Natural killer cell (primary cell): Measurements from ENCODE around the gene KMO. TPM values are rescaled to one million over a fixed set of nuclear protein-coding genes. Genes with fewer than 3 reads are reported as not detected.

Experiments used
- ATAC-seq, 3 donors: fragments of 150-1000 bp in 2 of 3; fragments of 200-7000 bp in 1 of 3; cut with Tn5 transposase; 1 replicate in 1 of 3; 2 replicates in 2 of 3; pipeline ENCODE4 v1.10.0; 2021; ENCODE audit warnings: mild to moderate bottlenecking in 2 of 3, moderate library complexity in 2 of 3
- DNase-seq, 2 donors: peaks; one replicate each; pipeline versions ENCODE4 v3.0.0 to v3.0.0-alpha.2; 2013 to 2021; ENCODE audit warnings: mixed read lengths in 1 of 2
- H3K27ac ChIP-seq: one replicate; pipeline ENCODE4 v1.5.1; 2013; ENCODE audit warnings: mild to moderate bottlenecking, low read length
- H3K27me3 ChIP-seq: one replicate; pipeline ENCODE4 v1.6.1; 2013; ENCODE audit warnings: low read length; ENCODE audit not compliant: control insufficient read depth, insufficient read depth
- H3K36me3 ChIP-seq: one replicate; pipeline ENCODE4 v1.6.1; 2013; ENCODE audit warnings: low read length; ENCODE audit not compliant: control insufficient read depth, insufficient read depth
- H3K4me1 ChIP-seq: one replicate; pipeline ENCODE4 v1.6.1; 2013; ENCODE audit warnings: low read length; ENCODE audit not compliant: control insufficient read depth, insufficient read depth
- H3K4me3 ChIP-seq: one replicate; pipeline ENCODE4 v1.5.1; 2013; ENCODE audit warnings: low read length
- H3K9me3 ChIP-seq: one replicate; pipeline ENCODE4 v1.6.1; 2013; ENCODE audit warnings: low read length; ENCODE audit not compliant: control insufficient read depth, insufficient read depth
- H3K27ac Mint-ChIP-seq, 2 donors: one replicate each; pipeline ENCODE4 v1.8.0; 2022; ENCODE audit warnings: mild to moderate bottlenecking in 2 of 2, mixed read lengths in 2 of 2, moderate library complexity in 1 of 2
- H3K27me3 Mint-ChIP-seq, 2 donors: one replicate each; pipeline ENCODE4 v1.8.0; 2022; ENCODE audit warnings: low read depth in 2 of 2, mixed read lengths in 2 of 2
- H3K36me3 Mint-ChIP-seq: one replicate; pipeline ENCODE4 v1.8.0; 2022; ENCODE audit warnings: mixed read lengths
- H3K4me1 Mint-ChIP-seq, 2 donors: one replicate each; pipeline ENCODE4 v1.8.0; 2022; ENCODE audit warnings: mixed read lengths in 2 of 2
- H3K4me3 Mint-ChIP-seq: one replicate; pipeline ENCODE4 v1.8.0; 2022; ENCODE audit warnings: mild to moderate bottlenecking, moderate library complexity, mixed read lengths
- H3K9me3 Mint-ChIP-seq, 2 donors: one replicate each; pipeline ENCODE4 v1.8.0; 2022; ENCODE audit warnings: mixed read lengths in 2 of 2
- WGBS: methylation state at CpG from one replicate; pipeline ENCODE4 v1.1.7; 2013; ENCODE audit warnings: missing lambda C conversion rate; ENCODE audit not compliant: insufficient coverage; 5-methylcytosine and 5-hydroxymethylcytosine counted together
- intact Hi-C: fragments of 100-400 bp; cut with micrococcal nuclease; formaldehyde crosslinking; loops from one replicate; pipeline ENCODE4 v1.14.2; 2022
- total RNA-seq, 4 donors: library from RNA; stranded (reverse); fragments of 120-200 nt in 1 of 4; gene quantifications; one replicate each; pipeline versions ENCODE4 v1.2.3 to v1.2.4, GENCODE V29; 2013 to 2022
- TF ChIP-seq, protein P1 (sequence below): fragments of 200-600 bp; IDR thresholded peaks from one replicate; pipeline ENCODE4 v1.8.0; 2022; ENCODE audit warnings: antibody characterized with exemption

The KMO gene
- total RNA-seq, 3 donors from 2014 or later (not counting 1 experiment from before 2014, with no cell fraction given), result 0.97 to 1.1 TPM; not detected in 1

DNA sequence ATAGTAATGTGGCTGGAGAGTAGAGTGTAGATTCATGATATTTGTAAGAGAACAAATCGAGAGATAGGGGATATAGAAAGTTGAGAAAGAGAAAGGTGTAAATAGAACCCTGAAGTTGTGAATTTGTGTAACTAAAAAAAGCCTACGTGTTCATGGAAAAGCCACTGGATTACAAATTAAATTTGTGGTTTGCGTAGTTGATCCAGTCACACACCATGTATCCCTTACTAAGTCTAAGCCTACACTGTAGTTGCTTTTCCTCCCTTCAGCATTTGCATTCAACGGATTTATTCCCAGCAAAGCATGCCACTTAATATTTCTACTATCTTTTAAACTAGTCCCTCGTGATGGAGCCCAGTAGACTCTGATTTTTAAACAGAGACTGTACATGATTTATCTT is 24.9 kb downstream of the KMO start:
- no peaks in the 10 kb centered on the region for H3K36me3 ChIP-seq
- no peak for ATAC-seq
- Mint-ChIP-seq H3K4me1 (peaks cover 9 to 10% of the 10 kb centered on the region in 2 donors), H3K27ac (no peak overlapping the region), H3K27me3 (no peaks in the 10 kb centered on the region), H3K9me3 (no peaks in the 10 kb centered on the region), H3K4me3 (no peak overlapping the region), H3K36me3 (no peaks in the 10 kb centered on the region)
- no peak for DNase-seq
- TF ChIP-seq, protein P1, sequence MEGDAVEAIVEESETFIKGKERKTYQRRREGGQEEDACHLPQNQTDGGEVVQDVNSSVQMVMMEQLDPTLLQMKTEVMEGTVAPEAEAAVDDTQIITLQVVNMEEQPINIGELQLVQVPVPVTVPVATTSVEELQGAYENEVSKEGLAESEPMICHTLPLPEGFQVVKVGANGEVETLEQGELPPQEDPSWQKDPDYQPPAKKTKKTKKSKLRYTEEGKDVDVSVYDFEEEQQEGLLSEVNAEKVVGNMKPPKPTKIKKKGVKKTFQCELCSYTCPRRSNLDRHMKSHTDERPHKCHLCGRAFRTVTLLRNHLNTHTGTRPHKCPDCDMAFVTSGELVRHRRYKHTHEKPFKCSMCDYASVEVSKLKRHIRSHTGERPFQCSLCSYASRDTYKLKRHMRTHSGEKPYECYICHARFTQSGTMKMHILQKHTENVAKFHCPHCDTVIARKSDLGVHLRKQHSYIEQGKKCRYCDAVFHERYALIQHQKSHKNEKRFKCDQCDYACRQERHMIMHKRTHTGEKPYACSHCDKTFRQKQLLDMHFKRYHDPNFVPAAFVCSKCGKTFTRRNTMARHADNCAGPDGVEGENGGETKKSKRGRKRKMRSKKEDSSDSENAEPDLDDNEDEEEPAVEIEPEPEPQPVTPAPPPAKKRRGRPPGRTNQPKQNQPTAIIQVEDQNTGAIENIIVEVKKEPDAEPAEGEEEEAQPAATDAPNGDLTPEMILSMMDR, result no peak
- peaks cover 6% of the 10 kb centered on the region for H3K4me1 ChIP-seq
- no peak overlapping the region for H3K27ac ChIP-seq
- no peak overlapping the region for H3K4me3 ChIP-seq
- H3K27me3 ChIP-seq, result no peaks in the 10 kb centered on the region
- no peaks in the 10 kb centered on the region for H3K9me3 ChIP-seq
- 94% methylated on average over 5 of the region's 5 CpGs for WGBS
- intact Hi-C loops, result no loop called here

DNA sequence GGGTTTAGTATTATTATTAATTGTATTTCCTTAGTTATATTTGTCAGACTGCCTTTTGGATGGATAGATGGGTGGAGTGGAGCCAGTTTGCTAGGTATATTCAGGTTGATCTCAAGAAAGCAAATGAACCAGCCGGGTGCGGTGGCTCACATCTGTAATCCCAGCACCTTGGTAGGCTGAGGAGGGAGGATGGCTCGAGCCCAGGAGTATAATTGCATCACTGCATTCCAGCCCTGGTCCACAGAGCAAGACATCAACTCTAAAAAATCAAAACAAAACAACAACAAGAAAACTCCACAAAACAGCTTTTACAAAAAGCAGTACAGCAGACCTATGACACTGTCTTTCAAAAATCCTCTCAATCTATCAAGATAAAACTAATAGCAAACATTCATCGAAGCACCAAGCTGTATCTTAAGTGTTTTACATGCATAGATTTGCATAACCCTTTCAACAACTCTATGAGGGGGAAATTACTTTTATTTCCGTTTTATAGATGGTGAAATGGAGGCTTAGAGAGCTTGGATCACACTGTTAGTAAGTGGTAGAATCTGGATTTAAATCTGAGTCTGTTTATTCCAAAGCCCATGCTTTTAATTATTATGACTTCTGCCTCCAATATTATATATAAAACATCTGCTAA is 25.5 kb downstream of the KMO start:
- no peak overlapping the region for H3K4me3 ChIP-seq
- Mint-ChIP-seq H3K27me3 (peaks cover 0 to 4% of the 10 kb centered on the region in 2 donors), H3K9me3 (no peaks in the 10 kb centered on the region), H3K4me3 (no peak overlapping the region), H3K4me1 (peaks cover 3% of the 10 kb centered on the region in 2 donors), H3K36me3 (no peaks in the 10 kb centered on the region), H3K27ac (no peak overlapping the region)
- H3K27me3 ChIP-seq, result no peaks in the 10 kb centered on the region
- no peak for DNase-seq
- 91% methylated on average over 3 of the region's 5 CpGs for WGBS
- intact Hi-C loops, result no loop called here
- TF ChIP-seq, protein P1, result no peak
- H3K4me1 ChIP-seq, result peaks cover under 1% of the 10 kb centered on the region
- ATAC-seq, result no peak
- no peaks in the 10 kb centered on the region for H3K36me3 ChIP-seq
- no peak overlapping the region for H3K27ac ChIP-seq
- no peaks in the 10 kb centered on the region for H3K9me3 ChIP-seq

DNA sequence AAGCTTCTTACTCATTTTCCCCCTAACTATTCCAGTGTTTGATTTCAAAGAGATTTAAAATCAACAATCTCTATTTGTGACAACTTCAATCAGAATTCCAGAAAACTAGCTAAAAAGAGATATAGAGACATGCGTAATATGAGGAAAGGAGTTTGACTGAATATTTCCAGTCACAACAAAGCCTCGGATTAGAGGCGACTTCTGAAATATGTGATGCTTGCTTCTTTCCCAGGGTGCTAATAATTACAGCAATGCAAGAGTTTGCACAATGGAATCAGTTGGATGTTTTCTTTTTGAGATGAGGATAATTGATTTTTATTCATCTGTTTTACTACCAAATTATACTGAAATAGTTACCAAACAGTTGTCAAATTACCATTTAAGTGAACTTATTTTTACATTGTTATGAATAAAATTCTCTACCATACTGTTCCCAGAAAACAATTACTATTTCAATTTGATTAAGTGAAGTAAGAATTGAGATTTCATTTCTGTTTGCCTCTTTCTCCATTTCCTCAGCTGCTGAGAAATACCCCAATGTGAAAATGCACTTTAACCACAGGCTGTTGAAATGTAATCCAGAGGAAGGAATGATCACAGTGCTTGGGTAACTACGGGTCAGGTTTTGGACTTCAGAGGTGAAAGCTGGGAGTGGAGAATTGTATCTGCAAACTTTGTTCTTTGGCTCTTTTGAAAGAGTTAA is 28.1 kb downstream of the KMO start:
- no peaks in the 10 kb centered on the region for H3K36me3 ChIP-seq
- TF ChIP-seq, protein P1, result no peak
- WGBS, result 79% methylated on average over 4 of the region's 4 CpGs
- H3K4me3 ChIP-seq, result no peak overlapping the region
- no peak overlapping the region for H3K4me3 Mint-ChIP-seq
- H3K9me3 ChIP-seq, result no peaks in the 10 kb centered on the region
- intact Hi-C loops, result no loop called here
- no peak for DNase-seq
- H3K4me1 ChIP-seq, result no peaks in the 10 kb centered on the region
- no peak overlapping the region for H3K27ac ChIP-seq
- H3K4me1 Mint-ChIP-seq, result no peaks in the 10 kb centered on the region
- H3K27ac Mint-ChIP-seq, result no peak overlapping the region
- peaks cover 0 to 4% of the 10 kb centered on the region in 2 donors for H3K27me3 Mint-ChIP-seq
- H3K9me3 Mint-ChIP-seq, result no peaks in the 10 kb centered on the region
- no peaks in the 10 kb centered on the region for H3K27me3 ChIP-seq
- ATAC-seq, result no peak
- H3K36me3 Mint-ChIP-seq, result no peaks in the 10 kb centered on the region
